NCI-H526 (cell line): ENCODE measurements around the gene B3GALNT2.
"Not testable (repeated sequence)": the region's sequence is repeated elsewhere in the genome, so short reads cannot be mapped to it uniquely, and the experiment has no call there.

Experiments
- DNase-seq, 2 experiments: peaks; one replicate each; lab custom pipeline; 2025; lab: John Stamatoyannopoulos, UW

The B3GALNT2 gene

DNA sequence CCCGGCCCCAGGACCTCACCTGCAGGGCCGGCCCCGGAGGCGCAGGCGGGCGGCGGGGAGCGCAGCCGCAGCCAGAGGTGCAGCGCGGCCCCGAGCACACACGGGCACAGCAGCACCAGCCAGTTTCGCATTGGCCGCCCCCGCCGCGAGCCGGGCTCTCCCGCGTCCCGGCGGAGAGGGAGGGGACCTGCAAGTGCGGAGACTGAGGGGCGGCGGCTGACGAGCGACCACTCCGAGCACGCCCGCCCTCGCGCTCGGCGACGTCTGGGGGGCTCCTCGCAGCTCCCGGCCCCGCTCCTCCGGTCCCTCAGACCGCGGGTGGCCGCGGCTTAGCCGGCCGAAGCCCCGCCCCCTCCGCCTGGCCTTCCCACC, at the start of gene B3GALNT2:
Gene B3GALNT2 (minus strand): TSS at position 331 of the 372 bp plus-strand sequence. CDS start 200 bp downstream, at position 131.
- DNase-seq = peak in 1 of 2 experiments; percentile 78

DNA sequence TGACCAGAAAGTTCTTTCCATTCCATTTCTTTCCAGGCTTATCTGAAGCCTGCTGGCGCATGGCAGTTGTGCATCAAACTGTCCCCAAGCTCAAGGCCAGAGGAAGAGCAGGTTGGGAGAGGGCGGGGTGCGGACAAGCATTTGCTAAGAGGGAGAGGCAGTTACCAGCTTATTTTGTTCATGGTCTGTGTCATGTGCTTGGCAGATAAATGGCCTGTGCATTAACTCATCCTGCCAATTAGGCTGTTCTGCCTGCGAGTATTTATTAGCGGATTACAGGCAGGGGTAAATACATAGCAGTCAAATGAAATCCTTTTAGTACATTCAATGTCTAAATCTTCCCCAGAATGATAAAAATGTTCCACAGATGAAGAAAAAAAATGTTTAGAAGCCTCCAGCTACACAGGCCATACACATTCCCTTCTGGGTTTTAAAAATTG, 48.9 kb upstream of the B3GALNT2 start:
- no peak for DNase-seq

DNA sequence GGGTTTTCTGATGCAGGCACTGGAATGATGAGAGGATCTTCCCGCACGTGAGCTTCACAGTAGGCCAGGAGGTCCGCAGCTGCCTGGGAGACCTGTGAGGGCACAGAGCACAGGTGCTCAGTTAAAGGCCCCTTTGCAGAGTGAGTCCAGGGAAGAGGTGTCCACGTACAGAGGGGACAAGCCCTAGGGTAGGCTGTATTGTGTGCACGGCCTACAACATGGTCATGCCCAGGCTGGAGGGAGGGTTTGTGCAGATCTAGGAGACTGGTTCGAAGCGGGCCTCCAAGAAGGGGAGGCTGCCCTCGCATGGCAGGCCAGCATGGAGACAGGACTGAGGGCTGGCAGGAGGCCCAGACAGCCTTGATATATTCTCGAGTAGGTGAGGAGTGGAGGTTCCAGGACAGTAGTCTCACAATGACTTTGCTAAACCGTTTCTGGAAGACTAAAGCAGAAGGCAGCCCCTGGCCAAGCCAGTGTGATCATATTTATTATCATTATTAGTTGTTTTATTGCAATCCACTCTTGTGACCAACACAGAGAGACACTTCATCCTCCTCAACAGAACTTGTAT, 48.0 kb upstream of the B3GALNT2 start:
- no peak for DNase-seq

DNA sequence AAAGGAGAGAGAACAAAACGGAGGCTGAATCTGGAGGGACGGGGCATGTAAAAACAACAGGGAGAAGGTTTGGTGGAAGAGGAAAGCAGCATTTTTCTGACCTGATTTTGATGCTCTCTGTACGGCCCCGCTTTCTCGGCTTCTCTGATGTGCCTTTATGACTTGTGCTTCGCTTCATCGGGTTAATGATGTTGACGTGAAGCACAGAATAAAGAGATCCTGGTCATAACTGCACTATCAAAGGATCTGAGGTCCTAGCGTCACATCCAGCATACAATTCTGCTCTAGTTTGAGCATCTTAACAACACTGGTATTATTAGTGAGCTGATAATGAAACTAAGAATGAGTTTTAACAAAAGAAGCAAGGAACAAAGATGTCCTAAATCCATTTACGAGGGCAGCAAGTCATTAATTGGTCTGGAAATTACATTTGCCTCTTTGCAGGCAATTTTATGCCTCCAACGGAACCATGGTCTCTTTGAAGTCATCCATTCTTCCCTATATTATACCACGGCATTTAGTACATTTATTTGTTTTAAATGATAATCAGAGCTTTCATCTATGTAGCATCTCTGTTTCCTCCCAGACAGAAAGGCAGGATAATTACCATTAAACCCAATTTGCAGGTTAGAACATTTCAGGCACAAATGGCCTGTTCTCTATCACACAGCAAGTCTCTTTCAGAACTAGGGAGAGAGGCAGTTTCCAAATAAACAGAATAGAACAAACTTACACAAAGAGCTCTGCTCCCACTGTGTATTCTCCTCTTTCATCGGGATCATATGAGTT, 45.3 kb upstream of the B3GALNT2 start:
- no peak for DNase-seq

DNA sequence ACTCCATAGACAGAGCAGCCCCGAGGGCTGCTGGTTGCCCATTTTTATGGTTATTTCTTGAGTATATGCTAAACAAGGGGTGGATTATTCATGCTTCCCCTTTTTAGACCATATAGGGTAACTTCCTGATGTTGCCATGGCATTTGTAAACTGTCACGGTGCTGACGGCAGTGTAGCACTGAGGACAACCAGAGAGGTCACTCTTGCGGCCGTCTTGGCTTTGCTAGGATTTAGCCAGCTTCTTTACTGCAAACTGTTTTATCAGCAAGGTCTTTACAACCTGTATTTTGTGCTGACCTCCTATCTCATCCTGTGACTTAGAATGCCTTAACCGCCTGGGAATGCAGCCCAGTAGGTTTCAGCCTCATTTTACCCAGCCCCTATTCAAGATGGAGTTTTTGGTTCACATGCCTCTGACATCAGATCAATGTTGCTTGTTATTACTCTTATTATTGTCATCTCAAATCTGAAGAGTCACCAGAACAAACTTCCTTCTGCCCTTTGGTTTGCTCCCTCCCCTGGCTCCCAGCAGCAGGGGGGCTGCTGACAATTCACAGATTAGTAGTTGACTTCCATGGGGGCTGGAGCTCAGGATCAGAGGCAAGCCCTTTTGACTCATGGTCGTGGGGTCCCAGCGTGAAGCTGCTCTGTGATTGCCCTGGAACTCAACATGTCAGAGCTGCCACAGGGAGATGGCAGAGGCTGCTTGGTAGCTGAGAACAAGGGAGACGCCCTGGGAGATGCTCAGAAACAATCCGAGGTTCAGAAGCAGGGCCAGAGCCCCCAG, 42.3 kb upstream of the B3GALNT2 start:
- DNase-seq = not testable (repeated sequence)

DNA sequence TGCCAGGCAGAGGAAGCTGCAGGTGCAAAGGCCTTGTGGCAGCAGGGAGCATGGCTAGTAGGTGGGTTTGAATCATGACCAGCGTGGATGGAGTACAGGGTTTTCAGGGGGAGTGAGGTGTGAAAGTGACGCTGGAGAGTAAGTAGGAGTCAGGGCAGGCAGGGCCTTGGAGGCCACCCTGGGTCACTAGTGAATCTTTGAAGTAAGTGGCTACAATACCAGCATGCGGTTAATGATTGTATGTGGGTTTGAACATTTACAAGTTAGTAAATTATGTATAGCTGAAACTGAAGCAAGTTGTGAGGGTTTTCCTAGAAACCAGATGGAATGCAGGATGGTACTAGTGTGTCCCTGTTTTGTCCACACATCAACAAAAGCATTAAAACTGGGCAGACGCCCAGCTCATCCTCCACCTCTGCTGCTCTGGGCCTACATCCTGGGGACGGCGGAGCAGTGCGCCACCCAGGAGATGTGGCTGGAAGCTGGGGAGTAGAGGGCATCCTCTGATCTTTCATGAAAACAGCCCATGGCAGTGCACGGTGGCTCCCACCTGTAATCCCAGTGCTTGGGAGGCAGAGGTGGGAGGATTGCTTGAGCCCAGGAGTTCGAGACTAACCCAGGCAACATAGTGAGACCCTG, 41.2 kb upstream of the B3GALNT2 start:
- DNase-seq = no peak

DNA sequence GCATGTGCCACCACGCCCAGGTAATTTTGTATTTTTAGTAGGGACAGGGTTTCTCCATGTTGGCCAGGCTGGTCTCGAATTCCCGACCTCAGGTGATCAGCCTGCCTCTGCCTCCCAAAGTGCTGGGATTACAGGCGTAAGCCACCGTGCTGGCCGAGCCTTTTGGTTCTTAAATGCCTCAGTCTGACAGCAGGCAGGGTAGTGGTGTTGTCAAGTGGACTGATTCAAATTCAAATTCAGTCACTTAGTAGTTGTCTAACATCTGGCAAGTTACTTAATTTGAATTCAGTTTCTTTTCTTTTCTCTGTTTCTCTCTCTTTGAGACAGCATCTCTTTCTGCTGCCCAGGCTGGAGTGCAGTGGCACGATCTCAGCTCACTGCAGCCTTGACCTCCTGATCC, 38.6 kb upstream of the B3GALNT2 start:
- not testable (repeated sequence) for DNase-seq

DNA sequence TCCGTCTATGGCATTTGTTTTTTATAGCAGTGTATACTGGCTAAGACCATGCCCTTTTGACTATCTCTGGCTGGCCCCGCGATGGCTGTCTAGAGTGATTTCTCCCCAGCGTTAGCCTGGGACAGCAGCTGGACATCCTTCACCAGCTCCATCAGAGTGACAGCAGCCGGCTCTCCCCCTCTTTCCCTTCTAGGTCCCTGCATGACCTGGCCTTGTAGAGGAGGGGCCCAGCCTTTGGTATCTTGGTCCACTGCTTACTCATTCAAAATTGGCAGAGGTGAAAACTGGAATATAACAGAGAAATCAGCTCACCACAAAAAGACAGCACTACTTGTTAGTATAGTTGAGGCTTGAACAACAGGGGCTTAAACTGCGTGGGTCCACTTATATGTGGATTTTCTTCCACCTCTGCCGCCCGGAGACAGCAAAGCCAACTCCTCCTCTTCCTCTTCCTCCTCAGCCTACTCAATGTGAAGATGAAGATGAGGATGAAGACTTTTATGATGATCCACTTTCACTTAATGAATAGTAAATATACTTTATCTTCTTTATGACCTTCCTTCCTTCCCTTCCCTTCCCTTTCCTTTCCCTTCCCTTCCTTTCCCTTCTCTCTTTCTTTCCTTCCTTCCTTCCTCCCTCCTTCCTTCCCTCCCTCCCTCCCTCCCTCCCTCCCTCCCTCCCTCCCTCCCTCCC, 29.4 kb upstream of the B3GALNT2 start:
- no peak for DNase-seq

DNA sequence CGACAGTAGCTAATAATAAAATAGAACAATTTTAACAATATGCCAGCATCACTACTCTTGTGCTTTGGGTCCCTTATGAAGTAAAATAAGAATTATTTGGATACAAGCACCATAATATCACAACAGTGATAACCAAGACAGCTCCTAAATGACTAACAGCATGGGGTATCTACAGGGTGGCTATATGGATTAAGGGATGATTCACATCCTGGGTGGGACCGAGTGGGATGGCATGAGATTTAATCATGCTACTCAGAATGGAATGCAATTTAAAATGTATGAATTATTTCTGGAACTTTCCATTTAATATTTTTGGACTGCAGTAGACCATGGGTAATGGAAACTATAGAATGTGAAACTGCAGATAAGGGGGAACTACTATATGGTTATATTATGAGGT, 28.1 kb upstream of the B3GALNT2 start:
- DNase-seq = no peak

DNA sequence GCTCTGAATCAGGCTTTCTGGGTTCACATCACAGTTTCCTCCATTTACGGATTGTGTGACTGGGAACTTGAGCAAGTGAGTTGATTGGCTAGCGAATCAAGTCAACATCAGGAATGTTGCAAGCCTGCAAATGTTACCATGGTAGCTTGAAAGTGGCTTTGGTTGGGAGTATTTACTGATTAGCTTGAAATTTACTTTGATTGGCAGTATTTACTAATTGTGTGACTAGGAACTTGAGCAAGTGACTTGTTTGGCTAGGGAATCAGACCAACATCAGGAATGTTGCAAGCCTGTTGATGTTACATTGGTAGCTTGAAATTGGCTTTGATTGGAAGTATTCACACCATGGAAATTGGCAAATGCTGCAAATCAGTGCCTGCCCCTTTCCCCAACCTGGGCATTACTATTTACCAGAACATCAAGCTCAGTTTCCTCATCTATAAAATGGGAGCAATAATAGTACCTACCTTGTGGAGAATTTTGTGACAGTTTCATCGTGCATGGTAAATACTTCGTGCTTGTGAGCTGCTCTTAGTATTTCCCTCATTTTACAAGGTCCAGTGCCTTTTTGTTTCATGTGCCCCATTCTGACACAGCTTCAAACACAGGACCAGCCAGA, 23.1 kb upstream of the B3GALNT2 start:
- DNase-seq = no peak

DNA sequence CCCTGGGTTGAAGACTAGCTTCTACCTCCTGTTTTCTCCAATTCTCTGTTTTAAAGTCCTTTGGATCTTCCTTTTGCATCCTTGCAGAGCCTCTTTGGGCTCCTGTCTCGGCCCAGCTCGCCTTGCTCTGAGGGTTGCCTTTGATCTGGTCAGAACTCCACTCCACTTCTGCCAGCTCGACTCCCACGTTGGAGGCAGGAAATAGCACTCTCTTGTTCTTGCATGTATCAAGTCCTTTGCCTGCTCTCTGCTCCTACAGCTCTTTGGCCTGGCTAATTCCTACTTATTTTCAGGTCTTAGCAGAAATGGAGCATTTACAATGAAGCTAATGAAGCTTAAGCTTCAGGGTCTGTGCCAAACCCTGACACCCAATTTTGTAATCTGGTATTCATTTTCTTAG, 21.1 kb upstream of the B3GALNT2 start:
- DNase-seq = no peak

DNA sequence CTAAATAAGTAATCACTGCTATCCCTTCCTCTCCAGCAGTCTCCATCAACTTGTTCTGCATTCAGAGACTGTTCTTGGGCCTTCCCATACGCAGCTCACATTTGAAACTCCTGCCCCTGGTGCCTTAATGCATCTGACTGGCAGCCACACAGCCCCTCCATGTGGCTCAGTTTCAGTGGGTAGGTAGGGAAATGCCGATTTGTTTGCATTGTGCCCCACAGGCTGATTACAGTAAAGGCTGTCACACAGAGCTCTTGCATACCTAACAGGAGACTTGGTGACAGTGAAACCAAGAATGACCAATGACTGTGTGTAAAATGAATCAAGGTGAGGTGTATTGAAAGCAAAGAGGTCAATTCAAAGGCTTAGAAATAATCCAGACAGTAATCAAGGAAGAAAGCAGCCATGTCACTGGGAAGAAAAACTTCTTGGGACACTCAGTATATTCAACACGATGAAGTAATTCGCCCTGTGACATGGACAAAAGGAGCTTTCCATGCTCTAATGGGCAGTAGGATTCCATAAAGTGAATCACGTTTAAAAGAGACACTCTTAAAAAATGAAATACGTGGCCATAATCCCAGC, 12.7 kb upstream of the B3GALNT2 start:
- peak in 1 of 2 experiments; percentile 12 for DNase-seq

DNA sequence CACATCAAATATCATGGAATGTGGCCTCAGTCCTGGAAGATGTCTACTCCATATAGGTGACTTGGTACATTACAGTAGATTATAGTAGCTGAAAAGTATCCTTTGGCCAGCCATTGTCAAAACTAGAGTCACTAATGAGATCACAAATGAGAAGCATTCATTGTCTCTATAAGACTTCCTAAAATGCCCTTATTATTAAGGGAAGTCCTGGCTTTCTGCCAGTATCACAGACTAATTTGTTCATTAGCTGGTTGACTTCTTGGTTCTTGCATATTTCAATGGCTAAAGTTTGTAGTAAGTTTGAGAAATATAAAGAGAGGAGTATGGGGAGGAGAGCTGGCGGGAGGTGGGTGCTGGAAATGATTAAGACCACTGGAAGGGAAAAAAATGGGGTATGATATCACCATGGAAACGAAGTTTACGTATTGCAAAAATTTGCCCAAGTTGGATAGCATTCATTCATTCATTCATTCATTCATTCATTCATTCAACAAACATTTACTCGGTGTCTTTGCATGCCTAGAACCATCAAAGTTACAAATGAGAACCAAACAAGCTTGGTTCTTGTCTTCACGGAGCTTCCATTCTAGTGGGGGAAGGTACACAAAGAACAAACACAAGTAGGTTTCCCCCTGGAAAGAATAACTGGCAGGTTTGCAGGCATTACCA, 11.7 kb upstream of the B3GALNT2 start:
- DNase-seq = no peak

DNA sequence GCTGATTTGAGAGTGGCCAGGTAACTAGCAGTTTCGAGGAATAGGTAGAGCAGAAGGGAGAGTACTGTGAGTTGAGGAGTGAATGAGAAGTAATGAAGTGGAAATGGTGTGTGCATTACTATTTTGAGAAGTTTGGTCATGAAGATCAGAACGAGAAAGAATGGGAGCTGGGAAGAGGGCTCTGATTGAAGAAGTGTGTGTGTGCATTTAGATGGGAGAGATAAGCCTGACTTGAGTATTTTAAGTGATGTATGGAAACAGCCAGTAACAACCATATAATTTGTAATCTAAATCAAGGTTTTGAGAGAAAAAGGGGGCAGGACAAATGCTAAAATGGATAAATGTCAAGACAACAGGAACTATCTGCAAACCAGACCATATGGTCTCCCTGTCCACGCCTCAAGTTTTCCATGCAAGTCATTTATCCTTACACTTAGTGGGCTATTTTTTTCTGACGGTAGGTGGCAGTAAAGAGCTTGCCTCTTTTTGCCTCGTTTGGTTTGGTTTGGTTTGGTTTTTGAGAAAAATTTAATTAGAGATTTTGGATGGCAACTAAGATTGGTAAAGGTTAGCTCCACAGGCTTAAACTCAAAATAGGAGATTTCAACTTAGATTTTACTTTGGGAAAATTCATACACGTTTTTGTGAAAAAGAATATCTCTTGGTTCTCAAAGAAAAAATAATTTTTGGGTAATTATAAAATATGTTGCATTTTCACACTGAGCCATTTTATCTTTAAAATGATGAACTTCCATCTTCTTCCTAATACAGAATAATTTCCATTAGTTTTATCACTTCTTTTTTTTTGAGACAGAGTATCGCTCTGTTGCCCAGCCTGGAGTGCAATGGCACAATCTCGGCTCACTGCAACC, 9.5 kb upstream of the B3GALNT2 start:
- peak; percentile 37 to 57 for DNase-seq

DNA sequence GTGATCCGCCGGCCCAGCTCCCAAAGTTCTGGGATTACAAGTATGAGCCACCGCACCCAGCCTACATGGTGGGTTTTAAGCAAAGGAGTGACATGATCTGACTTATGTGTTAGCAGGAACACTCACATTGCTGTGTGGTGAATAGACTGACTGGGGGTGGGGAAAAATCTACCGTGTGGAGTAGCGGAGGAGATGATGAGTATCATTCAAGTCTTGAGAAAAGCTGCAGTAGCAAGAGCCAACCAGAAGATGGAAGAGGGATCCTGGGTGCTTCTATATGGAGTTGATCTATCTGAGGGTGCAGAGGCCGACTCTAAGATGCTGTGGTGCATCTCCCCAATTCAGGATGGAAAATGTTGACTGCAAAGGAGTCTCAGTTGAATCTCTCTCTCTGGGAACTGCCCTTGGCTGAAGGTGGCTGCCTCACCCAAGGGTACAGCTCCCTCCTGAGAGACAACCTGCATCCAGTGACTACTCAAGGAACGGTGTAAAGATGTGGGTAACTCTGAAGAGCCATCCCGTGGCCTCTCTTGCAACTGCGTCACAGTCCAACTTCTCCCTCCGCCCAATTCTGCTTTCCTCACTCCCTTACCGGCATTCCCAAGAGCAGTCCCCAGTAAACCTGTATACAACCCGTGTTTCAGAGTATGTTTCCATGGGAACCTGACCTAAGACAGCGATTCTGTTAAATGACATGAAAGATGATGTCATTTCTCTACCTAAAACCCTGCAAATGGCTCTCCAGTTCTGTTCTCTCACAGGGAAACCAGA, 7.4 kb upstream of the B3GALNT2 start:
- DNase-seq = no peak

DNA sequence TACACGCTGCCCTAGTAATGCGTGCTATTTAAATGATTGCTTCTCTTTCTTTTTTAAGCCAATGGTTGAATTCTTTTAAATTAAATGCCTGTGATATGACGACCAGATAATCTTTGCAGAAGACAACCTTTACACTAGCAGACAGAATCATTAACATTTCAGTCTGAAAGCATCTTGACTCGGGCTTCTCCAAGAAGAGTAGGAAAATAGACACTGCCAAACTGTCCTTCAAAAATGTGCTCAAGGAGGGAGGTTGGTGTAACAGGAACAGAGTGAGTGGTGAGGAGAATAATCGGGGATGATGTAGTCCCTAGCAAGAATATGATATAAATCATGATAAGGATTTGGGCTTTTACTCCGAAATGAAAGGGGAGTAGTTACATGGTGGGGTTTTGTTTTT, 6.6 kb upstream of the B3GALNT2 start:
- no peak for DNase-seq

DNA sequence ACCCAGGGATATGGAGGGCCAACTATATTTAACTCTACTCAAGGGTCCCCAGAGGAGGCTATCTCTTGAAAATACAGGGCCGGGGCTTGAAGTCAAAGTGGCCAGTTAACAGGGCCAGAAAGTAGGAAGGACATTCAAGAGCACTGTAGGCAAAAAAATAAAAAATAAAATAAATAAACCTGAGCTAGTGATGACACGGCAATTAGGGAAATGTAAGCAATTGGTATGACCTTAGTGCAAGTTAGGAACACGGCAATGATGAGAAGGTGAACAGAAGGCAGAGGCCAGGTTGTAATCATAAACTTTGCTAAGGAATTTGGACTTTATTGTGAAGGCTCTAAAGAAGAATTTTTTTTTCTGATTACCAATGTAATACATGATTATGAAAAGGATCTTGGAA, 3.4 kb upstream of the B3GALNT2 start:
- DNase-seq = no peak

DNA sequence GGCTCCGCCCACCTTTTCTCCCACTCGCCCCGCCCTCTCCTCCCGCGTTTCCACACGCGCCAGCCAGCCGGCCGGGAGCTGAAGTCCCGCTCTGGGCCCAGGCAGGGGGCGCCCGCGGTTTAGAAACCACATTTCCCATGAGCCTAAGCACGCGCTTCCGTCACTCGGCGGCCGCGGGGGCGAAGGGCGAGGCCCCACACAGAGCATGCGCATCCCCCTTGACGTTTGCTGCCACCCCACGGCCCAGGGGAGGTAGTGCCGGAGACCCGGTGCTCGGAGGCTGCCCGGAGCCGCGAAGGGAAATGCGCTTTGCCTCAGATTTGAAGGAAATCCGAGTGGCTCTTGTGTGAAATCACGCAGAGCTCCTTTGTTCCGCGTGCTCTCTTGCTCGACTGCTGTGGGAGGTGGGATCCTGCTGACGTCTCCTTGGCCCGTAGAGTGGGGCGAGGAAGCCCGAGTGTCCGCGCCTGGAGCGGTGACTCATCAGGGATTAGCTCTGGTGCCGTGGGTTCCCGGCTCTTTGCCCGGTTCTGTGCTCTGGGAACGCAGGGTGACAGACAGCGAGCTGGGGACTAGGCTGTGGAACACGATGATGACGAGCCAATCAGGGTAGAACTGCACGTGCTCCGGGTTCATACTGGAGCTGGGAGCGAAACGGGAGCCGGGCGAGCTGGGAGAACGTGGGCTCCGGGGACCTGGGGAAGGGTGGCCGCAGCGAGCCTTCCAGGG, 406 bp upstream of the B3GALNT2 start:
- peak; percentile 91 to 98 for DNase-seq
